Upper lobe of right lung (tissue), 1 donor: Measurements from ENCODE around the gene MDN1. TPM values are rescaled to one million over a fixed set of nuclear protein-coding genes. Genes with fewer than 3 reads are reported as not detected.
A peak's percentile ranks its signal among the peaks of the same experiment; 100 is the strongest.

Experiments
- ATAC-seq: fragments of 200-7000 bp; cut with Tn5 transposase; one replicate; pipeline ENCODE4 v1.9.1; 2020; ENCODE audit warnings: mild to moderate bottlenecking, moderate library complexity
- DNase-seq: peaks from one replicate; pipeline ENCODE4 v3.0.0-alpha.2; 2020
- H3K27ac ChIP-seq: fragments of 200-600 bp; one replicate; pipeline ENCODE4 v1.8.0; 2022
- H3K27me3 ChIP-seq: fragments of 200-600 bp; one replicate; pipeline ENCODE4 v1.8.0; 2022; ENCODE audit warnings: mild to moderate bottlenecking
- H3K36me3 ChIP-seq: fragments of 200-600 bp; one replicate; pipeline ENCODE4 v1.8.0; 2022
- H3K4me1 ChIP-seq: fragments of 200-600 bp; one replicate; pipeline ENCODE4 v1.8.0; 2022
- H3K4me3 ChIP-seq: fragments of 200-600 bp; one replicate; pipeline ENCODE4 v1.8.0; 2022; ENCODE audit warnings: mild to moderate bottlenecking
- H3K9me3 ChIP-seq: fragments of 200-600 bp; one replicate; pipeline ENCODE4 v1.8.0; 2022
- intact Hi-C: fragments of 100-400 bp; cut with DNase I; formaldehyde crosslinking; loops from one replicate; pipeline ENCODE4 v1.11.0; 2022
- total RNA-seq: library from RNA; stranded (reverse); fragmentation: NEBNext Ultra II Directional; extraction: Animal tissue kit (Norgen Biotek cat#: 25700); gene quantifications from one replicate; pipeline ENCODE4 v1.2.1, GENCODE V29; 2021
- TF ChIP-seq, protein P1 (sequence below): fragments of 200-600 bp; IDR thresholded peaks from one replicate; pipeline ENCODE4 v1.8.0; 2022; ENCODE audit warnings: antibody characterized with exemption
- donor health status: DM: no; HTN: yes; CAD: no; lungs with severe emphysema.

MDN1 gene
- total RNA-seq, 1 donor from 2014 or later = 35.1 TPM

GRCh38 chr6:89792881-89793280 is 26.7 kb downstream of the MDN1 start:
- Histone ChIP-seq H3K4me1 (no peaks in the 10 kb centered on the region), H3K4me3 (no peak overlapping the region), H3K9me3 (no peaks in the 10 kb centered on the region), H3K36me3 (peaks cover 61% of the 10 kb centered on the region), H3K27ac (no peak overlapping the region), H3K27me3 (no peaks in the 10 kb centered on the region)
- peak; percentile 73 for ATAC-seq
- no peak for DNase-seq
- intact Hi-C loops = no loop called here
- TF ChIP-seq, protein P1, sequence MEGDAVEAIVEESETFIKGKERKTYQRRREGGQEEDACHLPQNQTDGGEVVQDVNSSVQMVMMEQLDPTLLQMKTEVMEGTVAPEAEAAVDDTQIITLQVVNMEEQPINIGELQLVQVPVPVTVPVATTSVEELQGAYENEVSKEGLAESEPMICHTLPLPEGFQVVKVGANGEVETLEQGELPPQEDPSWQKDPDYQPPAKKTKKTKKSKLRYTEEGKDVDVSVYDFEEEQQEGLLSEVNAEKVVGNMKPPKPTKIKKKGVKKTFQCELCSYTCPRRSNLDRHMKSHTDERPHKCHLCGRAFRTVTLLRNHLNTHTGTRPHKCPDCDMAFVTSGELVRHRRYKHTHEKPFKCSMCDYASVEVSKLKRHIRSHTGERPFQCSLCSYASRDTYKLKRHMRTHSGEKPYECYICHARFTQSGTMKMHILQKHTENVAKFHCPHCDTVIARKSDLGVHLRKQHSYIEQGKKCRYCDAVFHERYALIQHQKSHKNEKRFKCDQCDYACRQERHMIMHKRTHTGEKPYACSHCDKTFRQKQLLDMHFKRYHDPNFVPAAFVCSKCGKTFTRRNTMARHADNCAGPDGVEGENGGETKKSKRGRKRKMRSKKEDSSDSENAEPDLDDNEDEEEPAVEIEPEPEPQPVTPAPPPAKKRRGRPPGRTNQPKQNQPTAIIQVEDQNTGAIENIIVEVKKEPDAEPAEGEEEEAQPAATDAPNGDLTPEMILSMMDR = peak; percentile 28

DNA sequence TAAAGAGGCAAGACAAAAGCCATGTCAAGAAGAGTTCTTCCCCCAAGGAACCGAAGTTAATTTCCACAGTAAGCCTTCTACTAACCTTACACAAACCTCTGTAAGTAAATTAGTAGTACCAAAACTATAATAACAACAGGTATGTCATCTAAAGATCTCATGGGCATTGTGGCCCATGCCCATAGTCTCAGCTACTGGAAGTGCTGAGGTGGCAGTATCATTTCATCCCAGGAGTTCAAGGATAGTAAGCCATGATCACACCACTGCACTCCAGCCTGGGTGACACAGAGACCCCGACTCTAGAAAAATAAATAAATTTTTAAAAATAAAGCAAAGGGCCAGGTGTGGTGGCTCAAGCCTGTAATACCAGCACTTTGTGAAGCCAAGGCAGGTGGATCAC is 29.2 kb downstream of the MDN1 start:
- Histone ChIP-seq H3K36me3 (peaks cover 75% of the 10 kb centered on the region), H3K9me3 (no peaks in the 10 kb centered on the region), H3K27me3 (no peaks in the 10 kb centered on the region), H3K4me1 (no peaks in the 10 kb centered on the region), H3K4me3 (no peak overlapping the region), H3K27ac (no peak overlapping the region)
- intact Hi-C loops = no loop called here
- TF ChIP-seq, protein P1 = no peak
- ATAC-seq (no peak), DNase-seq (no peak)

DNA sequence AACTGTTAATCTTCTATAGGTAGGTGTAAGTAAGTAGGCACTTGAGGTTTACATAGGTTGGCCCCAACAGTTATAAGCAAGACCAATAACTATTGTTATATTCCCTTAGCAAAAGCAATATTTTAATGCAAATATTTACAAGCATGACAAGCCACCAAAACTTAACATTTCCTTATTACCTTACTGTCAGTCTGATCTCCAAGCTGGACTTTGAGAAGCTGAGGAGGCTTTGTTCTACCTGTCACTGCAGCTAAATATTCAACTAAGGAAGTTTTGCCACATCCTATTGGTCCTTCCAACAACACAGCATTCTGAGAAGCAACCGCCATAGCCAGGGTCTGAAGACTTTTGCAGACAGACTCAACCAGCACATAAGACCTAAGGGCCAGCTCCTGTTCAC is 29.6 kb downstream of the MDN1 start:
- ATAC-seq = no peak
- no peak for DNase-seq

DNA sequence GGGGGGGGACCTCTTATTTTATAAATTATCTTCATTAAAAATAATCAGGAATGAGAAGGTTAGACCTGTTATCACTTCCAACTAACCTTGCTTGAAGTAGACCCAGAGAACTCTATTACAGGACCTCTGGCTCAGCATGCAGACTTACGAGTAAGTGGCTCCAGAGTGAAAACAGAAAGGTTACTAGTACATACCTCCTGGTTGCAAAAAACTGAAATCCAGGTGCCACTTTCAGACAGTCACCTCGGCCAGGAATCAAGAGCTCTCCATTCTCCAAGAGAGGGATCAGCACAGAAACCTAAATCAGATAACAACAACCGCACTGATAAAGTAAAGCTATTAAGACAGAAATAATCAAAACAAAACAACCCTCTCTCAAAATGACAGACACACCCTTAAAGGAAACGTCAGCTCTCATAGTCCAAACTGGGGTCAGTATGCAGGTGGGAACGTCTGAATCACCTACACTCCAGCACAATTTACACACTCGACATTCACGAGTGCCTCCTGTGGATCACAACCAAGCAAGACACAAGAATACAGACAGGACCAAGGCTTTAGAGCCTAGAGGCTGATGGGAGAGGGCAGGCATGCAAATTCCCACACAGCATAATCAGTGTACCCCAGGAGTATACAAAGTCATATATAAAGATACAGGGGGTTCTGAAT is 31.8 kb downstream of the MDN1 start:
- ATAC-seq (peak; percentile 89), DNase-seq (no peak)
- Histone ChIP-seq H3K36me3 (peaks cover 78% of the 10 kb centered on the region), H3K4me1 (no peaks in the 10 kb centered on the region), H3K9me3 (no peaks in the 10 kb centered on the region), H3K27me3 (no peaks in the 10 kb centered on the region), H3K27ac (no peak overlapping the region), H3K4me3 (no peak overlapping the region)
- intact Hi-C loops = no loop called here
- TF ChIP-seq, protein P1 = no peak

More for the DNA sequence above, 29.6 kb downstream of the MDN1 start:
- H3K36me3 ChIP-seq = peaks cover 75% of the 10 kb centered on the region
- H3K4me1 ChIP-seq = no peaks in the 10 kb centered on the region
- H3K27me3 ChIP-seq = no peaks in the 10 kb centered on the region
- no peaks in the 10 kb centered on the region for H3K9me3 ChIP-seq
- intact Hi-C loops = no loop called here
- TF ChIP-seq, protein P1 = no peak
- H3K27ac ChIP-seq = no peak overlapping the region
- no peak overlapping the region for H3K4me3 ChIP-seq

- TF ChIP-seq, protein P1 = no peak
- intact Hi-C loops = no loop called here
These were observed 32.6 kb downstream of the MDN1 start for GRCh38 chr6:89786970-89787369.

More at GRCh38 chr6:89786970-89787369, 32.6 kb downstream of the MDN1 start:
- Histone ChIP-seq H3K36me3 (peaks cover 78% of the 10 kb centered on the region), H3K27ac (no peak overlapping the region), H3K4me3 (no peak overlapping the region), H3K4me1 (no peaks in the 10 kb centered on the region), H3K27me3 (no peaks in the 10 kb centered on the region), H3K9me3 (no peaks in the 10 kb centered on the region)
- no peak for DNase-seq
- no peak for ATAC-seq
